HL-60 (cell line): ENCODE measurements around the gene PKP1.
"Not testable (repeated sequence)": the region's sequence is repeated elsewhere in the genome, so short reads cannot be mapped to it uniquely, and the experiment has no call there.

ENCODE experiments used
- DNase-seq, 2 experiments: peaks; one replicate each; pipeline ENCODE4 v3.0.0-alpha.2; 2010 to 2020; ENCODE audit warnings: low read depth in 1 of 2, low spot score in 1 of 2
- H3K27ac ChIP-seq: fragments of 250-450 bp; sonication (Bioruptor Pico); replicated peaks from 2 replicates; pipeline ENCODE4 v1.5.1; 2020; ENCODE audit warnings: mild to moderate bottlenecking, moderate library complexity
- H3K27me3 ChIP-seq: fragments of 250-450 bp; sonication (Bioruptor Pico); 2 replicates; pipeline ENCODE4 v1.5.1; 2021; ENCODE audit warnings: mild to moderate bottlenecking, moderate library complexity; ENCODE audit not compliant: insufficient read depth, poor library complexity, severe bottlenecking
- H3K4me3 ChIP-seq: replicated peaks from 2 replicates; pipeline ENCODE4 v1.5.1; 2011; ENCODE audit warnings: mild to moderate bottlenecking, control low read depth, low read length; ENCODE audit not compliant: insufficient read depth
- CTCF ChIP-seq: IDR thresholded peaks from one replicate; pipeline ENCODE4 v1.5.1; 2011; ENCODE audit warnings: low read length, control low read depth, inconsistent platforms; ENCODE audit not compliant: insufficient read depth
- GABPA ChIP-seq: IDR thresholded peaks from 2 replicates; pipeline ENCODE4 v1.6.1; 2012; ENCODE audit warnings: low read depth
- POLR2AphosphoS5 ChIP-seq: IDR thresholded peaks from 2 replicates; pipeline ENCODE4 v1.6.1; 2012; ENCODE audit warnings: low read depth
- REST ChIP-seq: IDR thresholded peaks from 2 replicates; pipeline ENCODE4 v1.6.1; 2012; ENCODE audit warnings: low read depth; ENCODE audit not compliant: insufficient replicate concordance
- SPI1 ChIP-seq: IDR thresholded peaks from 2 replicates; pipeline ENCODE4 v1.6.1; 2012; ENCODE audit warnings: low read depth, mild to moderate bottlenecking, borderline replicate concordance

PKP1 gene

GRCh38 chr1:201253411-201253810 lies 29.9 kb upstream of the PKP1 start:
- H3K4me3 ChIP-seq, result no peak overlapping the region
- no peak for DNase-seq

GRCh38 chr1:201253906-201254624 lies 29.2 kb upstream of the PKP1 start:
- TF ChIP-seq SPI1 (no peak), REST (no peak), CTCF (no peak), GABPA (no peak), POLR2AphosphoS5 (no peak)

More at GRCh38 chr1:201253411-201253810, 29.9 kb upstream of the PKP1 start:
- H3K27ac ChIP-seq, result no peak overlapping the region
- TF ChIP-seq SPI1 (no peak), CTCF (no peak)
- H3K27me3 ChIP-seq, result no peaks in the 10 kb centered on the region

GRCh38 chr1:201254625-201255478 lies 28.5 kb upstream of the PKP1 start:
- TF ChIP-seq CTCF (peak; percentile 88), GABPA (no peak)
- no peak overlapping the region for H3K4me3 ChIP-seq
- DNase-seq, result peak in 1 of 2 experiments; percentile 35
- H3K27ac ChIP-seq, result no peak overlapping the region
- H3K27me3 ChIP-seq, result peaks cover 3% of the 10 kb centered on the region

More at GRCh38 chr1:201253906-201254624, 29.2 kb upstream of the PKP1 start:
- H3K27ac ChIP-seq, result no peak overlapping the region
- DNase-seq, result no peak
- H3K4me3 ChIP-seq, result no peak overlapping the region
- no peaks in the 10 kb centered on the region for H3K27me3 ChIP-seq

GRCh38 chr1:201255479-201256362 lies 27.6 kb upstream of the PKP1 start:
- TF ChIP-seq REST (no peak), POLR2AphosphoS5 (no peak), SPI1 (no peak), GABPA (no peak), CTCF (no peak)
- DNase-seq, result no peak
- Histone ChIP-seq H3K4me3 (no peak overlapping the region), H3K27me3 (peaks cover 11% of the 10 kb centered on the region), H3K27ac (no peak overlapping the region)

- peaks cover 16% of the 10 kb centered on the region for H3K27me3 ChIP-seq
- DNase-seq, H3K27ac ChIP-seq, H3K4me3 ChIP-seq: not testable (repeated sequence)
Observed at GRCh38 chr1:201258132-201258531, 25.2 kb upstream of the PKP1 start.
